ENCODE measurements around the gene FEM1A.
"Not testable (repeated sequence)": the region's sequence is repeated elsewhere in the genome, so short reads cannot be mapped to it uniquely, and the experiment has no call there.

Gene FEM1A

GRCh38 chr19:4775627-4776152 is 15.8 kb upstream of the FEM1A start:
- no peak for DNase-seq

GRCh38 chr19:4776436-4777211 is 14.9 kb upstream of the FEM1A start:
- no peak for DNase-seq

- DNase-seq, result not testable (repeated sequence)
These were observed 13.4 kb upstream of the FEM1A start for GRCh38 chr19:4778124-4778523.

- DNase-seq, result no peak
These were observed 10.7 kb upstream of the FEM1A start for GRCh38 chr19:4780860-4781259.

- no peak for DNase-seq
These were observed 9.7 kb upstream of the FEM1A start for GRCh38 chr19:4781801-4782200.

- not testable (repeated sequence) for DNase-seq
These were observed 5.0 kb upstream of the FEM1A start for GRCh38 chr19:4786412-4787016.

- DNase-seq, result not testable (repeated sequence)
These were observed 708 bp downstream of the FEM1A start for GRCh38 chr19:4792019-4792865.

GRCh38 chr19:4792866-4793195 is 1.3 kb downstream of the FEM1A start:
- not testable (repeated sequence) for DNase-seq

- not testable (repeated sequence) for DNase-seq
These were observed 1.7 kb downstream of the FEM1A start for GRCh38 chr19:4793278-4793677.

- no peak for DNase-seq
These were observed 3.4 kb downstream of the FEM1A start for GRCh38 chr19:4794971-4795370.

GRCh38 chr19:4795400-4795799 is 3.9 kb downstream of the FEM1A start:
- no peak for DNase-seq

- no peak for DNase-seq
These were observed 9.1 kb downstream of the FEM1A start for GRCh38 chr19:4800591-4801081.

GRCh38 chr19:4801085-4801619 is 9.6 kb downstream of the FEM1A start:
- no peak for DNase-seq

GRCh38 chr19:4802711-4803110 is 11.2 kb downstream of the FEM1A start:
- no peak for DNase-seq

GRCh38 chr19:4803736-4804695 is 12.5 kb downstream of the FEM1A start:
- peak in 3 of 4 experiments; percentile 41 to 54 (median 43) for DNase-seq

- not testable (repeated sequence) for DNase-seq
These were observed 13.6 kb downstream of the FEM1A start for GRCh38 chr19:4805140-4805539.

GRCh38 chr19:4806384-4806783 is 14.8 kb downstream of the FEM1A start:
- no peak for DNase-seq

- no peak for DNase-seq
These were observed 15.7 kb downstream of the FEM1A start for GRCh38 chr19:4807188-4807587.

GRCh38 chr19:4811328-4812131 is 20.0 kb downstream of the FEM1A start:
- DNase-seq, result peak; percentile 73 to 97 (median 86)

GRCh38 chr19:4814625-4815425 is 23.3 kb downstream of the FEM1A start:
- DNase-seq, result no peak
